ENCODE results near the gene ST6GALNAC1.

The ST6GALNAC1 gene
- total RNA-seq = 1.3 to 43.2 (median 13.9) reads per million in 3 experiments

DNA sequence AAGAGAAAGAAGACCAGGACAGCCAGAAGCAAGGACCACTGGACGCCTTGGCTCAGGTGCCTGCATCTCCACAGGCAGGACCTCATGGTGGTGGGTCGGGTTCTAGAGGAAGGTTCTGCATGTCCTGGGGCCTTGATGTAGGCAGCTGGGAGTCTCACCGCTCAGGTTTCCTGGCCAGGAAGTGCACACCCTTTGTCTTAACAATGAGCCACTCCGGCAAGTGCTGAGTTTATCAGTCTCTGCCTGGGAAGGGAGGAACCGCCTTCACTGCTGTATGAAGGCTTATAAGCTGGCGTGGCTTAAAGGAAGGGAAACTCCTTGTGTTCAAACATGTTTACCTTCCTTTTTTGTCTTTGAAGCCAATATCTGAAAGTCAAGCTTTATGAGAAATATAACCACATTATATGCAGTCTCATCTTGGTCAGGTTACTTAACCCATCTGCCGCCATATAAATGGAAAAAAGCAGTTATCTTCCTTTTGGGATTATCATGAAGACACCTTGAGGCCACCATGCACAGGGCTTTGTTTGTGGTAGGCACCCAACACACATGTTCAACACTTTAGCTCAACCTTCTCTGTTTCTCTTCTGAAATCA lies at the start of gene ST6GALNAC1:
TSS of gene ST6GALNAC1 (minus strand) at position 205 of the 596 bp plus-strand sequence. CDS start at position 86, 119 bp downstream.
- peak; percentile 49 for DNase-seq

- DNase-seq = no peak
Observed at GRCh38 chr17:76691379-76692191, 48.0 kb upstream of the ST6GALNAC1 start.

DNA sequence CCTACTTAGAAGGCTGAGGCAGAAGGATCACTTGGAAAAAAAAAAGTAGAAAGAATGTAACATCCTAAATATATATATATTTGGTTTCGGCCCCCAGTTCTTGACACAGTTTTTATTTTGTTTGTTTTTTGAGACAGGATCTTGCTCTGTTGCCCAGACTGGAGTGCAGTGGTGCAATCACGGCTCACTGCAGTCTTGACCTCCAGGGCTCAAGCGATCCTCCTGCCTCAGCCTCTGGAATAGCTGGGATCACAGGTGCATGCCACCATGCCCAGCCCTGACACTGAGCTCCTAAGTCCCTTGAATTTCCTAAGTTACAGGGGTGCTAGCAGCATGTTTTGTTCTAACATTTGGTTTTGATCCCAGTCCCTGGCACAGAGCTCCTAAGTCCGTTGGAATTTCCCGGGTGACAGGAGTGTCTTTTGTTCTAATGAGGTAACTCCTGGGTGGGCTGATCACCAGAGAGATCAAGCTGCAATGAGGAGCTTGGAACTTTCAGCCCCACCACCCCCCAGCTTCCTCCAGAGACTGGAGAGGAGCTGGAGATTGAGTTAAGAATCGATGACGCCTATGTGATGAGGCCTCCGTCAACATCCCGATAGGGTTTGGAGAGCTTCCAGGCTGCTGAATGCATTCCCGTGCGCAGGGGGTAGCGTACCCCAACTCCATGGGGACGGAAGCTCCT lies 47.2 kb upstream of the ST6GALNAC1 start:
- DNase-seq = no peak

GRCh38 chr17:76689859-76690258 lies 46.3 kb upstream of the ST6GALNAC1 start:
- no peak for DNase-seq

- no peak for DNase-seq
Observed at GRCh38 chr17:76688165-76688622, 44.6 kb upstream of the ST6GALNAC1 start.

GRCh38 chr17:76687298-76688164 lies 44.0 kb upstream of the ST6GALNAC1 start:
- no peak for DNase-seq

- DNase-seq = no peak
Observed at GRCh38 chr17:76686538-76687297, 43.2 kb upstream of the ST6GALNAC1 start.

GRCh38 chr17:76685846-76686245 lies 42.3 kb upstream of the ST6GALNAC1 start:
- no peak for DNase-seq

- no peak for DNase-seq
Observed at GRCh38 chr17:76685366-76685765, 41.8 kb upstream of the ST6GALNAC1 start.

DNA sequence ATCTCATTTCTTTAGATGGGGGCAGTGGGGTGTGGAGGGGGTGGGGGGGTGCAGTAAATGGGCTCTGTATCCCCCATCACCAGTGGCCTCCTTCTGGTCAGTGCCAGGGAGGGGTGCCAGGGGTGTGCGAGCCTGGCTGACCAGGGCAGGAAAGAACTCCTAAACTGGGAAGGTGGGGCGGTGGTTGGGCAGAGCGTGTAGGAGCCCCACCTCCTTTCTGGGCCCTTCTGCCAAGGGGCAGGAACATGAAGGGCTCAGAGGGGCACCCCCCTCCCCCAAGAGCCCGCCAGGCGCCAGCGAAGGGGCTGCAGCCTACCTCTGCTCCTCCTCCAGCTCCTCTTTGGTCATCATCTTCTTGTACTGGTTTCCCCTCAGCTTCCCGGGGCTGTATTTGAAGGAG lies 41.2 kb upstream of the ST6GALNAC1 start:
- DNase-seq = no peak

GRCh38 chr17:76683921-76684745 lies 40.6 kb upstream of the ST6GALNAC1 start:
- DNase-seq = no peak

DNA sequence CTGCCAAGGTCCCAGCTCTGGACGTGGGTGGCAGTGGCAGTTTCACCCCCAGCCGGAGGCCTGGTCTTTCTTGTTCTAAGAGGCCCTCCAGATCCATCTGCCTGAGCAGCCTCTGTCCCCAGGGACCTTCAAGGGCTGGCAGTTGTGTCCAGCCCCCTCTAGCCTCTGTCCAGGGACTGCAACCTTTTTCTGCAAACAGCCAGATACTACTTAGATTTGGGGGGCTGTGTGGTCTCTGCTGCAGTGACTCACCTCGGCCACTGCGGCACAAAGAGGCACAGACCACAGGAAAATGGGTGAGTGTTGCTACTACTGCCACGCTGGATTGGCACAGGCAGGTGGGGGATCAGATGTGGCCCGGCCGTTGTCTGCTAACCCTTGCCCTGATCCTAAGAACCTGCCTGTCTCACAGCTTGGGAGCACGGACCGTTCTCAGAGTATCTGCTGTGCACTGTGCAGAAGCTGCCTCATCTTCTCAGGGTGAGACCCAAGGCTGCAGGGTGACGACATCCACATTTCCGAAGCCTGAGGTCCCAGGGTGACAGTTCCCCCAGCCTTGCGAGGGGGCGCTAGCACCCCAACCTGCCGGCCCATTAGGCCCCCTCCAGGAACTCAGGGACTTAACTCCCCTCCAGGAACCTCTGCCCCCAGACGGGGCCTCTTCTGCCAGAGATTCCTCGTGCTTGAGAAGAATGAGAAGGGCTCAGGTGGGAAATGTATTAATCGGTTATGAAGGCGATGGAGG lies 39.6 kb upstream of the ST6GALNAC1 start:
- DNase-seq = no peak

DNA sequence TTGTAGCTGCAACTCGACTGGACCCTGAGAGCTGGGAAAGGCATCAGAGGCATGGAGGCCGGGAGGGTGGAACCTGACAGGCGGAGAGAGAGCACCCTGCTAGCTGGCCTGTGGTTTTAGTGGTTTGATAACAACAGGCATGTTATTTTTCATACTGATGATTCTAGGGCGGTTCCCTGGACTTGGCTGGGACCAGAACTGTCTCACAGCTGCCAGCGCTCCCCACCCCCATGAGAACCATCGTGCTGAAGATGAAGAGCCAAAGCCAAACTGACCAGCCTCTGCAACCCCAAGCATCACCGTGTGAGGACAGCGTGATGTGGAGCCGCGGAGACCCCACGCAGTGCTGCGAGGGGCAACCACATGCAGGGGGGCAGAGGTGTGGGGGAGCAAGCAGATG lies 38.7 kb upstream of the ST6GALNAC1 start:
- DNase-seq = no peak

DNA sequence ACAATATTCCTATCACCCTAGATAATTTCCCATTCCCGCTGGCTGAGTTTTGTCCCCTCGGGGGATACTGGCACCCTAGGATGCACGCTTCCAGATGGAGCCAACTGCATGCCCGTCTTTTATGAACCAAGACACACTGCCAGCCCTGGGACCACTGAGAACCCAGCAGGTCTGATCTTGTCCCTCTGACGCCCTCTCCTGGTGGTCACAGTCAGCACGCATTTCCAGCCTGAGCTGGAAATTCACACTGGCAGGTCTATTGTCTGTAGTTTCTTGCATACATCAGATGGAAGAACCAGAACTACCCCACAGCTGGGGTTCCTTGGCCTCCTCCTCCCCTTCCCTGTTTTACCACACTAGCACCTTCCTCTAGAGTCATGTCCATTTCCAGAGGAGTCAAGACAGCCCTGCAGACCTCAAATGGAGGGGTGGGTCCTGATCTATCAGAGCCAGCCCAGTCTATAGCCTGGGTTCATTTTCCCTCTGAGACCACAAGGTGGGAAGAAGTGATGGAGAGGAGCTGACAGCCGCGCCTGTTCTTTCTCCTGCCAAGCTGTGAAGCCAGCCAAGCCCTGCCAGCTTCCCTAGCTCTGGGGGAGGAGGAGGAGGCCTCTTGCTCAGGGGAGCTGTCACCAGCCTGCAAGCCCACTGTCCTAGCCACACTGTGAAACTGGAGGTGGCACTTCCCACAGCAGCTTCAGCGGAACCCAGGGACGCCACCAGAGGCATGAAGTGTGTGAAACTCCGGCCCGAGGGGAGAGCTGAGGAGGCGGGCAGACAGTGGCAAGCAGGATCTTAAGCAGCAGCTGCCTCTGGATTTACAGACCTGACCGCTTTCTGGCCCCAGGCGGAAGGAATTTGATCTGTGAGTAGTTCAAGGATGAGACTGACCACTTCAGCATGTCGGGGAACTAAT lies 37.9 kb upstream of the ST6GALNAC1 start:
- peak; percentile 61 for DNase-seq

DNA sequence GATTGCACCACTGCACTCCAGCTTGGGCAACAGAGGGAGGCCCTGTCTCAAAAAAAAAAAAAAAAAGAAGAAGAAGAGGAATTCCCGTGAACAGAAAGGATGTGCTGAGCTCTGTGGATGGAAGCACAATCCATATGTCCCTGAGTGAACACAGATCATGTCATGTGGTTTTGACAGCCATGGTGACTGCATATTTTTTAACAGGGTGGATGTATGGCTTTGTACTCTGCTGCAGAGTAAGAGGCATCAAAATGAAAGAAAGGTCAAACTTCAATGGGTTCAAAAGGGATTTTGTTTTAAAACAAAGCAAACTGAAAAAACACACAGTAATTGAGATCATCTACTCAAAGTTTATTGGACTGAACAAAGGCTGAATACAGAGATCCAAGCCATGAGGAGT lies 35.7 kb upstream of the ST6GALNAC1 start:
- DNase-seq = no peak

DNA sequence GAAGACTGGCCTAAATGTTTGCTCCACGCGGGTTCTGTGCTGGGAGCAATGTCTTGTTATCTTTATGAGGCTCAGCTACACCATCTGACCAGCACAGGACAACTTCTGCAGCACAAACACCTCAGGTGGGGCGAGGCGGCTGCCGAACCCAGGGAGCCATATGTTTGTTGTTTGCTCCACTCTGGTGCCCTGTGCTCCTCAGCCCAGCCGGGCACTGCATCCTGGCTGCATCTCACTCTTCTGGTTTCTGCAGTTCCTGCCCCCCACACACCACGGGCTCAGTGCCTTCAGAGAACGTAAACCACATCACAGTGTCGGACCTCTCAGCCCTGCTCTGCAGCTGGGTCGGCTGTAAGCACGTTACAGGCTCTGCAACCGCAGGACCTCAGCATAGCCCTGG lies 34.8 kb upstream of the ST6GALNAC1 start:
- DNase-seq = peak; percentile 21

DNA sequence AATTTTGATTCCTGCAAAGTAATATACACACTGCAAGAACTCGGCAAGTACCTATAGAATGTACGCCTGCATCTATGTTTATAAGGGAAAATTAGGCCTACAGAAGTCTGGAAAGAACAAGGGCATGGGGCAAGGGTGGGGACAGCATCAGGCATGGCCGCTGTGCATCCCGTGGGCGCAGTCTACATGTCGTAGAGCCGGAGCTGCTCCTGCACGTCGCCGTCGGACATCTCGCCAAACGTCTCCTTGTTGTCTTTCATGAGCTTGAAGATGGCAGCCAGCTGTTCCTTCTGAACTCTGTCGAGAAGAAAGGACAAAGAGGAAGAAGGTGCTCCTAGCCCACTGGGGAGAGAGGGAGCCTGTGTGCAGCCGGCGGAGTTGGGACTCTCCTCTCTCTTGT lies 33.8 kb upstream of the ST6GALNAC1 start:
- no peak for DNase-seq

- DNase-seq = no peak
Observed at GRCh38 chr17:76676629-76677028, 33.1 kb upstream of the ST6GALNAC1 start.

GRCh38 chr17:76675648-76676047 lies 32.1 kb upstream of the ST6GALNAC1 start:
- no peak for DNase-seq

Data from central memory CD4-positive, alpha-beta T cell (primary cell).